ENCODE measurements around the gene IL25. TPM values are rescaled to one million over a fixed set of nuclear protein-coding genes. Genes with fewer than 3 reads are reported as not detected.
A peak's percentile ranks its signal among the peaks of the same experiment; 100 is the strongest.

Gene IL25
- total and polyA plus RNA-seq, 2 experiments from 2014 or later, result not detected

DNA sequence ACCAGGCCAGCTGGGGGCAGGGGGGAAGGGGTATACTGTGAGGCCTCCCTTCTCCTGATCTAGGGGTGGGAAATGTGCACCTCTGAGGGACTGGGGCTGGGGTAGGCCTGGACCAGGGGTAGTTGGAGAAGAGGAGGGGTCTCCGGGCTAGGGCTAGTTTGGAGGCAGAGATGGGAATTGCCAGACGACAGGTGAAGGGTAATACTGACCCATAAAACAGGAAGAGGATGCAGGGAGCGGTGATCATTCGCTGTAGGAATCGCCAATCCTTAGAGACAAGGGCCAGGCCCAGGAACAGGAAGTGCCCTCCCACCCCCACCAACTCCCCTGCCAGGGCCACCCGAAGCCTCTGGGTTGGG lies 24.3 kb upstream of the IL25 start:
- no peaks in the 10 kb centered on the region for H3K9me2 ChIP-seq (replicated peaks; ENCODE audit: insufficient read depth)
- H3K4me2 ChIP-seq, result no peak overlapping the region
- DNase-seq (ENCODE audit: low spot score), result no peak
- H2AFZ ChIP-seq, result no peak overlapping the region
- H3K27ac ChIP-seq, result no peak overlapping the region
- no peaks in the 10 kb centered on the region for H3K4me1 ChIP-seq (ENCODE audit: insufficient read depth)
- no peaks in the 10 kb centered on the region for H3K27me3 ChIP-seq
- H3K4me3 ChIP-seq, result no peak overlapping the region
- TF ChIP-seq EZH2phosphoT487 (IDR thresholded peaks at IDR 0.05; ENCODE audit: low read depth, severe bottlenecking, unreplicated experiment) (no peak), EZH2 (IDR thresholded peaks at IDR 0.05; ENCODE audit: borderline replicate concordance) (no peak)
- TF ChIP-seq, protein P1, sequence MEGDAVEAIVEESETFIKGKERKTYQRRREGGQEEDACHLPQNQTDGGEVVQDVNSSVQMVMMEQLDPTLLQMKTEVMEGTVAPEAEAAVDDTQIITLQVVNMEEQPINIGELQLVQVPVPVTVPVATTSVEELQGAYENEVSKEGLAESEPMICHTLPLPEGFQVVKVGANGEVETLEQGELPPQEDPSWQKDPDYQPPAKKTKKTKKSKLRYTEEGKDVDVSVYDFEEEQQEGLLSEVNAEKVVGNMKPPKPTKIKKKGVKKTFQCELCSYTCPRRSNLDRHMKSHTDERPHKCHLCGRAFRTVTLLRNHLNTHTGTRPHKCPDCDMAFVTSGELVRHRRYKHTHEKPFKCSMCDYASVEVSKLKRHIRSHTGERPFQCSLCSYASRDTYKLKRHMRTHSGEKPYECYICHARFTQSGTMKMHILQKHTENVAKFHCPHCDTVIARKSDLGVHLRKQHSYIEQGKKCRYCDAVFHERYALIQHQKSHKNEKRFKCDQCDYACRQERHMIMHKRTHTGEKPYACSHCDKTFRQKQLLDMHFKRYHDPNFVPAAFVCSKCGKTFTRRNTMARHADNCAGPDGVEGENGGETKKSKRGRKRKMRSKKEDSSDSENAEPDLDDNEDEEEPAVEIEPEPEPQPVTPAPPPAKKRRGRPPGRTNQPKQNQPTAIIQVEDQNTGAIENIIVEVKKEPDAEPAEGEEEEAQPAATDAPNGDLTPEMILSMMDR (IDR thresholded peaks at IDR 0.05; ENCODE audit: poor library complexity), result no peak
- WGBS (ENCODE audit: low lambda C conversion rate, missing lambda C conversion rate), result 100% methylated on average over 2 of the region's 6 CpGs
- no peaks in the 10 kb centered on the region for H3K36me3 ChIP-seq (replicated peaks; ENCODE audit: insufficient read depth, low read depth)
- no peaks in the 10 kb centered on the region for H3K79me2 ChIP-seq
- no peaks in the 10 kb centered on the region for H4K20me1 ChIP-seq (ENCODE audit: insufficient read depth, poor library complexity, severe bottlenecking)
- H3K9me3 ChIP-seq (ENCODE audit: low read depth), result no peaks in the 10 kb centered on the region

DNA sequence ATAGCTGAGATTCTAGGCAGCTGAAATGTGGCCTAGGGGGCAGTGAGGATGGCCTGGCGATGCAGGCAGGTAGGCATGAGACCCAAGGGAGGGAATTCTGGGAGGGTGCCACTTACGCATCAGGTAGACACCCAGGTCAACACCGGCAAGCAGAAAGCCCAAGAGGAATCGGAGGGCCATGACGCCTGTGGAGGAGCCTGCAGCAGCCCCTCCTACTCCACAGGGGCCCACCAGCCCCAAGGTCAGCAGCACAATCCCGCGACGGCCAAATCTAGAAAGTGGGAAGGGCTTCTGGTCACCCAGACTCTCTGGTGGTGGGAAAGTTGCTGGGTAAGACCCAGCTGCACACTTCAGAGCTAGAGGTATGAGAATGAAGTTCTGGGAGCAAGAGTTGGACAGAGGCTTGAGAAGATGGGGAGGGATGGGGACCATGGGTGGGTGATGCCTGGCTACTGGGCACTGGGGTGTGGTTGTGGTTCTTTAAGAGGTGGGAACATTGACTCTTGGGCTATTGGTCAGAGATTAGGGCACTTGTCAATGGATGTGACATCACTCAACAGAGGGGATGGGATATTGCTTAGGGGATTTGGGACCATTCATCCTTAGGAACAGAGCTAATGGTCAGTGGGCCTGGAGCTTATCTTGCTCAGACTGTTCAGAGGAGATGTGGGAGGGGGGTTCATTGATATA lies 23.3 kb upstream of the IL25 start:
- no peaks in the 10 kb centered on the region for H3K36me3 ChIP-seq (replicated peaks; ENCODE audit: insufficient read depth, low read depth)
- TF ChIP-seq EZH2phosphoT487 (IDR thresholded peaks at IDR 0.05; ENCODE audit: low read depth, severe bottlenecking, unreplicated experiment) (no peak), EZH2 (IDR thresholded peaks at IDR 0.05; ENCODE audit: borderline replicate concordance) (no peak)
- TF ChIP-seq, protein P1 (IDR thresholded peaks at IDR 0.05; ENCODE audit: poor library complexity), result no peak
- H3K27ac ChIP-seq, result no peak overlapping the region
- no peaks in the 10 kb centered on the region for H4K20me1 ChIP-seq (ENCODE audit: insufficient read depth, poor library complexity, severe bottlenecking)
- no peaks in the 10 kb centered on the region for H3K27me3 ChIP-seq
- H3K4me1 ChIP-seq (ENCODE audit: insufficient read depth), result no peaks in the 10 kb centered on the region
- no peaks in the 10 kb centered on the region for H3K9me3 ChIP-seq (ENCODE audit: low read depth)
- H3K79me2 ChIP-seq, result no peaks in the 10 kb centered on the region
- no peaks in the 10 kb centered on the region for H3K9me2 ChIP-seq (replicated peaks; ENCODE audit: insufficient read depth)
- WGBS (ENCODE audit: low lambda C conversion rate, missing lambda C conversion rate), result 98% methylated on average over 8 of the region's 8 CpGs
- DNase-seq (ENCODE audit: low spot score), result no peak
- H2AFZ ChIP-seq, result no peak overlapping the region
- H3K4me3 ChIP-seq, result no peak overlapping the region
- no peak overlapping the region for H3K4me2 ChIP-seq

DNA sequence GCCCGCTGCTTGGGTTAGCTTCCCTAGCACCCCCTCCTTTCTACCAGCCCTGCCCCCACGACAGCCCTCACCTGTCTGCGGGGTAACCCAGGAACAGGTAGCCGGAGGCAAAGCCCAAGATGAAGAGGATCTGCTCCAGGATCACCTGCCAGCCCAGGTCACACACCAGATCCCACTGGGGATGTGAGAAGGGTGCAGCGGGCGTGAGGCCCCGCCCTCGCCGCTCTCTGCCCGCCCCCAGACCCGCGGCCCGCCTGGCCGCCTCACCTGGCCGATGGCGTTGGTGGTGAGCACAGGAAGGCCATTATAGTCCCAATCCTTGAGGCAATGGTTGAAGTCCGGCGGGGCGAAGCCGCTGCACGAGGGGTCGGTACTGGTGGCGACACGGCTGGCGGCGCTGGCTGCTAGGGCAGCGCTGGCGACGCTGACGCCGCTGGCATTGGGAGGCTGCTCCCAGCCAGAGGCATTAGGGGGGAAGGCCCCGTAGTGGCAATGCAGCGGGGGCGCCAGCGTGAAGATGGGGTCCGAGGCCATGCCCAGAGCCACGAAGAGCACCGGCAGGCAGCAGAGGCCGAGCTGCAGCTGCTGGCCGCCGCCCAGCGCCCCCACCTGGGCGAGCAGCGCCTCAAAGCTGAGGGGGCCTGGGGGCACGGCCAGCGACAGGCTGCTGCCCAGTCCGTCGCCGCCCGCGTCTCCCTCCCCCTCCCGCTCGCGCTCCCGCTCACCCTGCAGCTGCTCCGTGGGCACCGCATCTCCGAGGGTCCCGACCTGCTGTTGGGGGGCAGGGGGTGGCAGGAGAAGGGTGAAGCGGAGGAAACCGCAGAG lies 20.7 kb upstream of the IL25 start:
- WGBS (ENCODE audit: low lambda C conversion rate, missing lambda C conversion rate), result 14% methylated on average over 34 of the region's 61 CpGs
- peak overlapping the region; percentile 91 for H2AFZ ChIP-seq
- H3K27me3 ChIP-seq, result no peaks in the 10 kb centered on the region
- H3K27ac ChIP-seq, result peak overlapping the region; percentile 29
- H3K36me3 ChIP-seq (replicated peaks; ENCODE audit: insufficient read depth, low read depth), result no peaks in the 10 kb centered on the region
- H3K4me1 ChIP-seq (ENCODE audit: insufficient read depth), result no peaks in the 10 kb centered on the region
- H3K9me3 ChIP-seq (ENCODE audit: low read depth), result no peaks in the 10 kb centered on the region
- H3K4me2 ChIP-seq, result peak overlapping the region; percentile 99
- H3K79me2 ChIP-seq, result no peaks in the 10 kb centered on the region
- H4K20me1 ChIP-seq (ENCODE audit: insufficient read depth, poor library complexity, severe bottlenecking), result no peaks in the 10 kb centered on the region
- no peaks in the 10 kb centered on the region for H3K9me2 ChIP-seq (replicated peaks; ENCODE audit: insufficient read depth)
- TF ChIP-seq EZH2 (IDR thresholded peaks at IDR 0.05; ENCODE audit: borderline replicate concordance), result no peak
- TF ChIP-seq, protein P1 (IDR thresholded peaks at IDR 0.05; ENCODE audit: poor library complexity), result peak; percentile 21
- peak; percentile 42 for DNase-seq (ENCODE audit: low spot score)
- H3K4me3 ChIP-seq, result peak overlapping the region; percentile 68

Measured in hepatocyte (in vitro differentiated cells).